T-helper 1 cell treated with Interleukin-12 subunit alpha and Interleukin-12 subunit beta and Interleukin-4 antibody, amounts not matched to agents 30 ng/mL and 1 ng/mL, for 36 hours (primary cell): ENCODE data around the gene CRAT. TPM values are rescaled to one million over a fixed set of nuclear protein-coding genes. Genes with fewer than 3 reads are reported as not detected.

Experiments
- intact Hi-C: fragments of 100-400 bp; cut with micrococcal nuclease; formaldehyde crosslinking; loops from one replicate; pipeline ENCODE4 v1.15.1; 2024
- total RNA-seq: library from RNA; stranded (reverse); gene quantifications from 2 replicates; pipeline ENCODE4 v1.2.3, GENCODE V29; 2022

Gene CRAT
- total RNA-seq, 1 donor from 2014 or later: 15.2 TPM

DNA sequence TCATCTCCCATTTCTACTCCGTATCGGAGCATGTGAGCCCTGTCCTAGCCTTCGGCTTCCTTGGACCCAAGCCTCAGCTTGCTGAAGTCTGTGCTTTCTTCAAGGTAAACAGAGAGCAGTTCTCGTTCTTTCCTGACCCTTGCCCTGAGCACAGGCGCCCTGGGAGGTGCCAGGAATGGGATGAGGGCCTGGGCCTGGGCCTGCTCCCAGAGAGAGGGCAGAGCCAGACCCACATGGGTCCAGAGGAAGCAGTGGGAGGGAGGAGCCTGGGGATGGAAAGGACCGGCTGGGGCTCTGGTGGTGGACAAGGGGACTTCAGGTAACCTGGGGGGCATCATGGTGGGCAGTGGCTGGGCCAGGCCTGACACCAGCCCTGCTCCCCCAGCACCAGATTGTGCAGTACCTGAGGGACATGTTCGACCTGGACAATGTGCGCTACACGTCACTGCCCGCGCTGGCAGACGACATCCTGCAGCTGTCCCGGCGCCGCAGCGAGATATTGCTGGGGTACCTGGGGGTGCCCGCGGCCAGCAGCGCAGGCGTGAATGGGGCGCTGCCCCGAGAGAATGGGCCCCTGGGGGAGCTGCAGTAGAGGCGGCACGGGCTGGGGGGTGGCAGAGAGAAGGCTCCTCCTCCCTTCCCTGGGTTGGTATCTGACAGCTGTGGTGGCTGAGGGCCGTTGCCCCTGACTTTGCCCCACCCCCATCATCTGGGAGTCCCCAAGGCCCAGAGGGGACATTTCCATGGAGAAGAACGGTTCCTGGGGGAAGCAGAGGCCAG is 40.5 kb downstream of the CRAT start:
- intact Hi-C loops: loop anchor here (1.0 kb wide), 1 partner anchor 720 kb away; no protein-coding TSS in a partner anchor

DNA sequence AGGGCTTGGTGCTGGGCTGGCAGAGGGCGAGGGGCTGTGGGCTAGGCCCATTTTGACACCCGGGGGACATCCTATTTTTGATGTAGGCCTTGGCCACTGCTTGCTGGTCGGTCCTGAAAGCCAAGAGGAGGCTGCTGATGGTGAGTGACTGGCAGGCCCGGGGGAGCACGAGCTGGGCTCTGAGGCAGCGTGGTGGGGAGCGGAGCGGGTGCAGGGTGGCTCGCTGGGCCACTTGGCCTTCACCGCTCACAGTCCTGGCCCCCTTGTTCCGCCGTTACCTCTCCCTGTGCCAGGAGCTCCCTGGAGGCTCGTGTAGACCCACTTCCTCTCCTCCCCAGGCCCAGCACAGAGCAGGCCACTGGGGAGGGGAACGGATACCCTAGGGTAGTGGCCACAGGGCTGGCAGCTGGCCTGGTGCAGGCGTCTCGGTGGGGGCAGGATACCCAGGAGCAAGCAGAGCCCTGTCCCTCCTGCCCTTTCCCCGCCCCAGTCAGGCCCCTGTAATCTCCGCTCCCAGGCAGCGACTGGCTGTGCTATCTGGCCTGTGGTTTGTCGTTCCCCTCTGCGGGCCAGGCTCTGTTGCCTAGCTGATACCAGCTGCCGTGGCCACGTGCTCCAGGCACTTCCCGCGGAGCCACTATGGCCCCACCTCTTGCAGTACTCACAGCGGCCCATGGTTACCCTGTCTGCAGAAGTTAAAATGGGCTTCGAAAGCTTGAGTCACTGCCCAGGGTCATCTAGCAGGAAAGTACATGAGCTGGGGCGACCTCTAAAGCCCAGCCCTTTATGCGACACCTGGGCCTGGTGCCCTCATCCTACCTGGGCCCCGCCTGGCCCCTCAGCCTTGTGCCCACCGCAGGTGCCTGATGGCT is 41.4 kb downstream of the CRAT start:
- intact Hi-C loops: loop anchor here (1.0 kb wide), 1 partner anchor 721 kb away; no protein-coding TSS in a partner anchor

DNA sequence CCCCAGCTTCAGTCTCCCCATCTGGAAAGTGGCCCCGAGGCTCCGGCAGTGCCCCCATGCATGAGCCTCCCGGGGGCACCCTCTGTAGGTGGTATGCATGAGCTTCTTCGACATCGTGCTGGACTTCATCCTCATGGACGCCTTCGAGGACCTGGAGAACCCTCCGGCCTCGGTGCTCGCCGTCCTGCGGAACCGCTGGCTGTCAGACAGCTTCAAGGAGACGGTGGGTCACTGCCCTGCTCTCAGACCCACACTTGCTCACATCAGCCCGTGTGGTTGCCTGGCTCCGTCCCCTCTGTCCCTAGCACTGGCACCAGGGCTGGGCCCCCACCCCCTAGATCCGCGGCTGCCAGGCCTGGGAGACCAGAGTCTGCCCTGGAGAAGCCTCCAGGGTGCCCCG is 42.5 kb downstream of the CRAT start:
- intact Hi-C loops: no loop called here

- intact Hi-C loops: no loop called here
These were observed 46.1 kb downstream of the CRAT start for GRCh38 chr9:129064499-129064908.

DNA sequence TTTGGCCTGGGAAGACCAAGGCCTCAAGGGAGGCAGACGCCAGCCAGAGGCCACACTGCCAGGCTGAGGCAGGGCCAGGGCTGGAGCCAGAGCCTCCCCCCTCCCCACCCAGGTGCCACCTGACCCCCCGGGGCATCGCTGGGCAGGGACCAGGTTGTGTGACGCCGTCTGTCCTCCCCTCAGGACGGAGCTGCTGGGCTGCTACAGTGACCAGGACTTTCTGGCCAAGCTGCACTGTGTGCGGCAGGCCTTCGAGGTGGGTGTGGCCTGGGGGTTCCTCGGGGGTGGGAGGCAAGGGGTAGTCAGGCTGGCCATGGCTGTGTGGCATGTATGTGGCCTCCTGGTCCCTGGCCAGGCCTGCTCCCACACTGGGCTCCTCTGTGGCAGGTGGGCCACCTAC is 47.5 kb downstream of the CRAT start:
- intact Hi-C loops: no loop called here

DNA sequence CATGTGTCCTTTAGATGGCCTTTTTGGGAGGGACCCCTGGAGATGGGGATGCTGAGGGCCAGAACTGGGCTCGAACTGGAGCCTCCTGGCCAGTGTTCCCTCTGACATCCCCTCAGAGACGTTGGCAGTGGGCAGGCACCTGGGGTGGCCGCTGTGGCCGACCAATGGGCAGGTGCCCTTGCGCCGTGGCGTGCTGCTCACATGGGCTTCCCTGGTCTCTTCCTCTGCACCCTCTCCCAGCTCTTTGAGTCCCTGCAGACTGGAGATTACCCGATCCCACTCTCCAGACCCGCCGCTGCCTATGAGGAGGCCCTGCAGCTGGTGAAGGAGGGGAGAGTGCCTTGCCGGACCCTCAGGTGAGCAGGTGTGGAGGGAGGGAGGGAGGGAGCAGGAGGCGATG is 49.6 kb downstream of the CRAT start:
- intact Hi-C loops: no loop called here

DNA sequence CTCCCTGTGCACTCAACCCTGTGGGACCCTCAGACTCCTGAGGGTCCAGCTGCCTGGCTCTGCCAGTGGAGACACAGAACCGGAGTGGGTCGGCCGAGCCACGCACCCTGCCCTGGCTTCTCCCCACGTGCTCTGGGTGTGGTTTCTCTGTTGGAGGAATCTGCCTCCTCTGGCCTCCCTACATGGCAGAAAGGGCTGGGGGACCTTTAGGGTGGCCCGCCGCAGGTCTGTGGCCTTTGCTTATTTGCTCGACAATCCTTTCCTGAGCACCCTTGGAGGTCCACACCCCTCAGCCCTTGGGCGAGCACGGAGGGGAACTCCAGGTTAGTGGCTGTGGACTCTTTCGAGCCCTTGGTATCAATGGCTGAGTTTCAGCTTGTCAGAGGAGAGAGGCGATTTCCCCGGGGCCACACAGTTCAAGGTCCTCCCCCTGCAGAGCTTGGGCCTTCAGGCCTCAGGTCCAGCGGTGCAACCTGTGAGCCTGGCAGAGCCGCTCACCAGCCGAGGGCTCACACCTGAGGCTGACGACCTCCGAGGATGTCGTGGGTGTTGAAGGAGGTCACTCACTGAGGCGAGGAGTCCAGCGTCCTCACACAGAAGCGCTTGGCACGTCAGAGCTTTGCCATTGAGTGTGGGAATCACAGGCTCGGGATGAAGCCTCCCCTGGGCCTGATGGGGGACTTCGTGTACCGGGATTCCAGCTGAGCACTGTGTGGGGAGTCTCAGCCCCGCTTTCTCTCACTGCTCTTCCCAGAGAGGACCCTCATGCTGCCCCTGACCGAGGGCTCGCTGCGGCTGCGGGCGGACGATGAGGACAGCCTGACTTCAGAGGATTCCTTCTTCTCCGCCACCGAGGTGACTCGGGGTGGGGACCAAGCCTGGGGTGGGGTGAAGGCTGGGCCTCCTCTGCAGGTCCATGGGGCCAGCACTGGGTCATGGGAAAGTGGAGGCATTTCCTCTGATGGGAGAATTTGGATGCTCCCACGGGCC is 50.5 kb downstream of the CRAT start:
- intact Hi-C loops: no loop called here

DNA sequence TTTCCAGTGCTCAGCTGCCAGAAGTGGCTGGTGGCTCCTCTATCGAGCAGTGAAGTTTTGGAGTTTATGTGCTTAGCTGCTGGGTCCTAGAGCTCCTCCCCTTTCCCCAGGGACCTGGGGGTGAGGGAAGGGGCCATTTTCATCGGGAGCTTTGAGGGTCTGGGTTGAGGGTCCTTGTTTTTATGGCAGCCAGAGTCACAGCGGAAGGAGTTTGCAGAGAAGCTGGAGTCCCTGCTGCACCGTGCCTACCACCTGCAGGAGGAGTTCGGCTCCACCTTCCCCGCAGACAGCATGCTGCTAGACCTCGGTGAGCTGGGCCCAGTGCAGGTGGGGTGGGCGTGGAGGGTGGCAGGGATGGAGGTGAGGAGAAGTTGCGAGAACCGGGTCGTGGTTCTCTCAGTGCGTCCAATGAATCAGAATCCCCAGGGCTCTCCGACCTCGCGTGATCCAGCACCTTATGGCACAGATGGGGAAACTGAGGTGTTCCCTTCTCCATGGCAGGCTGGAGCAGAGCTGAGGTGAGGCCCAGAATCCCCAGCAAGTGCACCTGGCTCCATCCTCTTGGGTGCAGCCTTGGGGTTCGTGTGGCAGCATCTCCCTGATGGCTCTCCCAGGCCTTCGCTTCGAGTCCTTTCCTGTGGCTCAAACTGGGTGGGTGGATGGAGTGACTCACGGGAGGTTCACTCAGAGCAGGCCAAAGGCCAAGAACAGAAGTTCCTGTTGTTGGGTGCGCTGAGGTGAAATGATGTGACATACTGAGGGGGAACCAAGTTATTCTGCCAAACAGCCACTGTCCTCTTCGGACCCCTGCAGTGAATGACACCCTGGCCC is 51.4 kb downstream of the CRAT start:
- intact Hi-C loops: no loop called here

DNA sequence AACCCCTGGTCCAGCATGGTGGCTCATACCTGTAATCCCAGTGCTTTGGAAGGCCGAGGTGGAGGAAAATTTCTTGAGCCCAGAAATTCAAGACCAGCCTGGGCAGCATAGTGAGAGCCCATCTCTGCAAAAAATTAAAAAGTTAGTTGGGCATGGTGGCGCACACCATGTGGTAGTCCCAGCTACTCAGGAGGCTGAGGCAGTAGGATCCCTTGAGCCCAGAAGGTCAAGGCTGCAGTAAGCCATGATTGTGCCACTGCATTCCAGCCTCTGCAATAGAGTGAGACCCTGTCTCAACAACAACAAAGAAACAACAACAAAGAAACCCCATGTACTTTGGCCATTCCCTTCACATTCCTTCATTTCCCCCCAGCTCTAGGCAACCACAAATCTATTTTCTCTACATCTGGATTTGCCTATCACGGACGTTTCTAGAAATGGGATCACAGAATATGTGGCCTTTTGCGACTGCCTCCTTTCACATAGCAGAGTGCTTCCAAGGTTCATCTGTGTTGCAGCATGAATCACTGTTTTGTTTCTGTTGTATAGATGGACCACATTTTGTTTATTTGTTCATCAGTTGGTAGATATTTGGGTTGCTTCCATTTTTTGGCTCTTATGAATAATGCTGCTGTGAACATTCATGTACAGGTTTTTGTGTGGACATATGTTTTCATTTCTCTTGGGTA is 56.3 kb downstream of the CRAT start:
- intact Hi-C loops: no loop called here

DNA sequence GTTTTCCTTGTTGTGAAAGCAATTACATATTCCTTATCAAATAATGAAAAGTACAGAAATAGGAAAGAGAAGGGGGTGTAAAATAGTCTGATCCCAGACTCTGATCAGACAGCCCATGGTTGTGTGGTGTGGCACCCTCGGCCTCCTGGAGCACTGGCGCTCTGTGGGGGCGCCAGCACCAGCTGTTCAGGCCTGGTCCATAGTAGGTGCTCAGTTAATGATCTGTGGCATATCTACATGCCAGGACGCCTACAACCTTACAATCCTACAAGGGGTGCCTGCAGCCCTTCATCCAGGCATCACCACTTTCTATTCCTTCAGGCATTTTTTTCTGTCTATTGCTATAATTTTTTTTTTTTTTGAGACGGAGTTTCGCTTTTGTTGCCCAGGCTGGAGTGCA is 57.6 kb downstream of the CRAT start:
- intact Hi-C loops: no loop called here

DNA sequence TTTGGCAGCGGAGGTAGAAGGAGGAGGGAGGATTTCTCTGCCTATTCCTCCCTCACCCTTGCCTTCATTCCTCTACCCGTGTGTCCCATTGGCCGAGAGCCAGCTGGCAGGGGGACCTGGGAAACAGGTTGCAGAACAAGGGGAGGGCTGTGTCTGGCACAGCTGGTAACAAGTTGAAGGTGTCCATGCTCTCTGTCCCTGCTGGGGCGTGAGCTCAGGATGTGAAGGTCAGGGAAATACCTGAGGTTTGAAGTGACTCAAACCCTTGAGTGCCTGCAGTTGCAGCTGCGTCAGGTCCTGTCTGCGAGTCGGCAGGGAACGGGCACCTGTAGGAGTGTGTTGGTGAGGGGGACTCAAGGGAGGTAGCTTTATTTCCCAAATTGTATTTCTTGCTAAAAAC is 58.0 kb downstream of the CRAT start:
- intact Hi-C loops: no loop called here

Other genes with a start within 250 kb of the CRAT start
- gene KYAT1, start 228.8 kb downstream of the CRAT start, total RNA-seq: 13.9 and 14.9 TPM in 2 replicates
- 60.1 and 60.2 TPM in 2 replicates for gene LRRC8A, start 228.7 kb downstream of the CRAT start, total RNA-seq
- 2.7 and 2.9 TPM in 2 replicates for gene PHYHD1, start 189.8 kb downstream of the CRAT start, total RNA-seq
- 11.4 and 13.1 TPM in 2 replicates for gene DOLK, start 163.2 kb downstream of the CRAT start, total RNA-seq
- gene NUP188, start 163.1 kb downstream of the CRAT start, total RNA-seq: 103 and 105 TPM in 2 replicates
- 87.4 and 93.5 TPM in 2 replicates for gene SH3GLB2, start 82.5 kb downstream of the CRAT start, total RNA-seq
- gene MIGA2, start 74.2 kb downstream of the CRAT start, total RNA-seq: 49.9 and 50.2 TPM in 2 replicates
- 19.0 and 21.5 TPM in 2 replicates for gene DOLPP1, start 29.7 kb downstream of the CRAT start, total RNA-seq
- gene PTPA, start 622 bp upstream of the CRAT start, total RNA-seq: 109 and 121 TPM in 2 replicates
- 3.3 and 3.4 TPM in 2 replicates for gene IER5L, start 67.5 kb upstream of the CRAT start, total RNA-seq